Muscle layer of colon (tissue), 2 donors: ENCODE results near the gene TRIM14.
A peak's percentile ranks its signal among the peaks of the same experiment; 100 is the strongest.

Experiments used
- H3K27ac ChIP-seq: one replicate; pipeline ENCODE4 v1.7.0; 2013; ENCODE audit warnings: low read depth, mild to moderate bottlenecking, low read length, moderate library complexity
- H3K27me3 ChIP-seq, 2 donors: one replicate each; pipeline ENCODE4 v1.7.0; 2013; ENCODE audit warnings: low read length in 2 of 2, mild to moderate bottlenecking in 2 of 2; ENCODE audit not compliant: insufficient read depth in 2 of 2, control insufficient read depth in 1 of 2
- H3K36me3 ChIP-seq: one replicate; pipeline ENCODE4 v1.7.0; 2013; ENCODE audit warnings: mild to moderate bottlenecking, low read length; ENCODE audit not compliant: insufficient read depth
- H3K4me1 ChIP-seq: one replicate; pipeline ENCODE4 v1.7.0; 2013; ENCODE audit warnings: mild to moderate bottlenecking, low read length; ENCODE audit not compliant: insufficient read depth
- H3K4me3 ChIP-seq, 2 donors: one replicate each; pipeline ENCODE4 v1.7.0; 2013; ENCODE audit warnings: low read length in 2 of 2, low read depth in 1 of 2, mild to moderate bottlenecking in 1 of 2, moderate library complexity in 1 of 2
- H3K9ac ChIP-seq: one replicate; pipeline ENCODE4 v1.7.0; 2013; ENCODE audit warnings: low read length
- H3K9me3 ChIP-seq: one replicate; pipeline ENCODE4 v1.7.0; 2013; ENCODE audit warnings: mild to moderate bottlenecking, low read length
- donor health status: abdominal sarcoma.
- donor health status: Adenocarcinoma of cecum.

TRIM14 gene

DNA sequence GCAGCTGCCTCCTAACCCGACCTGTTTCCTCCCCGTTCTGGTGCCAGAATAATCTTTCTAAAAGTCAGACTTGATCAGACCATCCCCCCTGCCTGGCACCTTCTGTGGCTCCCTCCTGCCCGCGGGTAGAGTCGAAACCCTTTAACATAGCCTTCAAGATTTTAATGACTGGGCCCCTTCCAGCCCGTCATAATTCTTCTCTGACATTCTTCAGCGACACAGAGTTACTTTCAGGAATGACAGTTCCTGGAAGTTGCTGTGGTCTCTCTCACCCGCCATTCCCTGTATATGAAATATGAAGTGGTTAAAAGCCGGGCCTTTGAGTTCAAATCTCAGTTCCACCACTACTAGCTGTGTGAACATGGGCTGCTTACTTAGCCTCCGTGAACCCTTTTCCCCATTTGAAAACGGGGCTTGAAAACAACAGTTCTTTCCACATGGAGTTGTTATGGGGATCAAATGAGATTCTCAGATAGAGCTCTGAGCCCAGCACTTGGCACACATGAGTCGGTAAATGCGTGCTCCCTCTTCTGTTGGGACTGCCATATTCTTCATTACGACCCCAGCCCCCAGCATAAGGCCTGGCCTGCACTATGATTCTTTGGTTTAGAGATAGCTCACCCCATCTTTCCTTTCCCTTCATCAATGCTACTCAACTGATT is 61.8 kb downstream of the TRIM14 start:
- Histone ChIP-seq H3K4me1 (peaks cover 5% of the 10 kb centered on the region), H3K4me3 (peak overlapping the region; percentile 82 to 84), H3K9me3 (no peaks in the 10 kb centered on the region), H3K36me3 (peaks cover 6% of the 10 kb centered on the region), H3K27me3 (no peaks in the 10 kb centered on the region), H3K9ac (peak overlapping the region; percentile 85), H3K27ac (peak overlapping the region; percentile 88)

DNA sequence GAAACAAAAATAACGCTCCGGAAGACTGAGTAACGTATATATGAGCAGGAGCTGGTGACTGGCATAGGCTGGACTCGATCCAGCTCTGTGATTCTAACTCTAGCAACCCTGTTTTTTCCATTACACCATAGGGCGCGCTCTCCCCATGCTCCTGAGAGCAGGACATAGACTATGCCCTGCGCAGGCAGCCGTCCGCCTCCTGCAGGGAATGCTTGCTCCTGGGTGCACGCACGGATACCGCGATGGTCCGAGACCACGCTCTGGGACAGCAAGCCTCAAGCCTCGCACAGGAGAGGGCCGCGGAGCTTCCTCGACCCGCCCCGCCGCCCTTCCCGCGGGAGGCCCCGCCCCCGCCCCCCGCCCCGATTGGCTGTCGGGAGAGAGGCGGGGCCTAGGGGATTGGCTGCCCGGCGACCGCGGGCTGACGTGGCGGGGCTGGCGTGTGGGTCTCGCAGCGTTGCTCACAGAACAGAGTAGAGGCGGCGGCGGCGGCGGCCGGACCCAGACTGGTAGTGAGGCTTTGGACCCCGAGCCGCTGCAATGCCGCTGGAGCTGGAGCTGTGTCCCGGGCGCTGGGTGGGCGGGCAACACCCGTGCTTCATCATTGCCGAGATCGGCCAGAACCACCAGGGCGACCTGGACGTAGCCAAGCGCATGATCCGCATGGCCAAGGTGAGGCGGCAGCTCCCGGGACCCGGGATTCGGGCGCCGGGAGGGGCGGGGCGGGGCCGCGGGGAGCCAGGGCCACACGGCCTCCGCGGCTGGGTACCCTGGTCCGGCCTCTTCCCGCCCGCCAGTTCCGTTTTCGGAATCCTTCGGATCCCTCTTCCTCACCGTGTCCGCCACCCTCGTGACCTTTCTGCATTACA is 62.5 kb downstream of the TRIM14 start, which contains the start of gene NANS:
Gene NANS (plus strand): TSS at position 464 of the 869 bp plus-strand sequence. CDS start 77 bp downstream, at position 541.
- peaks cover 5% of the 10 kb centered on the region for H3K4me1 ChIP-seq
- H3K36me3 ChIP-seq, result peaks cover 6% of the 10 kb centered on the region
- peak within 1 kb of the TSS; percentile 88 for H3K27ac ChIP-seq
- no peaks in the 10 kb centered on the region for H3K9me3 ChIP-seq
- peak within 1 kb of the TSS; percentile 82 to 84 for H3K4me3 ChIP-seq
- peak within 1 kb of the TSS; percentile 85 for H3K9ac ChIP-seq
- H3K27me3 ChIP-seq, result no peaks in the 10 kb centered on the region

DNA sequence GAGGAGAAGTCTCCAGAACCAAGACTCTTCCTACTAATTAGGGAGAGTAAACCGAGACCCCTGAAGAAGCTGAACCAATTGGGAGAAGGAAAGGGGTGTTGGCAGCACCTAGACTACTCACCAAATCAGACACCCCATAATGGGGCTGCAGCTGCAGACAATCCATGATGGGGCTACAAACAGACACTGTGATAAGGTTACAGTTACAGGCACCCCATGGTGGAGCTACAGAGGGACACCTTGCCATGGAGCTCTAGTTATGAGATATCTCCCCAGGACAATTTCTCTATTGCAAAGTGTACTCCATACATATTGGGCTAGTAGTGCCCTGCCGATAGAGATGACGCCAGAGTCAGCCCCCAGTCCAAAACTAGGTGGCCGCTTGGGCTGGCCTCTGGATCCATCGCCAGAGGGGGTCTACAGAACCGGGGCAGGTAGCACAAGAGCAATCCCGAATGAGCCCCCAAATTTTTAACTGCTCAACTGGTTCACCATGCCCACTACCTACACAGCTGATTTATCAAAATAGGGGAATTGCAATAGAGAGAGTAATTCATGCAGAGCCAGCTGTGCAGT is 64.6 kb downstream of the TRIM14 start:
- H3K27ac ChIP-seq, result no peak overlapping the region
- no peaks in the 10 kb centered on the region for H3K27me3 ChIP-seq
- H3K4me1 ChIP-seq, result peaks cover 5% of the 10 kb centered on the region
- H3K36me3 ChIP-seq, result no peaks in the 10 kb centered on the region
- H3K9ac ChIP-seq, result no peak overlapping the region
- H3K9me3 ChIP-seq, result no peaks in the 10 kb centered on the region
- no peak overlapping the region for H3K4me3 ChIP-seq

DNA sequence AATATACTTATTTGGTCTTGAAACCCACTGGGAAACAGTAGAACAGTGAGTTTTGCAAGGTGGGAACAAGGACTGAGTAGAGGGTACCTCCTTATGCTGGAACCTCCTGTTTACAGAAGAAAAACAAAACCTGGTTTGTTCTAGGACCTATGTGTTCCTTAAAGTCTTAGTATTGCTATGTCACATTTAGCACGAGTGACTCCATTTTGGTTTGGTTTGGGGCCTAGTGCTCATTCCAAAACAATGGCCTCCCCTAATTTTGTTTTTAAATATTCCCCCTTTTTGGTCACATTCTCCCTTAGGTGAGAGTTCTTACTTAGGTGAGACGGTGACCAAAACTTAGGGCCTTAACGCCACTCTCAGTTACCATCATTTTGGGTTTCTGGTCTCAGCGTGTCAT is 68.7 kb downstream of the TRIM14 start:
- H3K9ac ChIP-seq, result no peak overlapping the region
- H3K36me3 ChIP-seq, result no peaks in the 10 kb centered on the region
- H3K9me3 ChIP-seq, result no peaks in the 10 kb centered on the region
- no peak overlapping the region for H3K4me3 ChIP-seq
- H3K27ac ChIP-seq, result no peak overlapping the region
- H3K4me1 ChIP-seq, result no peaks in the 10 kb centered on the region
- no peaks in the 10 kb centered on the region for H3K27me3 ChIP-seq

DNA sequence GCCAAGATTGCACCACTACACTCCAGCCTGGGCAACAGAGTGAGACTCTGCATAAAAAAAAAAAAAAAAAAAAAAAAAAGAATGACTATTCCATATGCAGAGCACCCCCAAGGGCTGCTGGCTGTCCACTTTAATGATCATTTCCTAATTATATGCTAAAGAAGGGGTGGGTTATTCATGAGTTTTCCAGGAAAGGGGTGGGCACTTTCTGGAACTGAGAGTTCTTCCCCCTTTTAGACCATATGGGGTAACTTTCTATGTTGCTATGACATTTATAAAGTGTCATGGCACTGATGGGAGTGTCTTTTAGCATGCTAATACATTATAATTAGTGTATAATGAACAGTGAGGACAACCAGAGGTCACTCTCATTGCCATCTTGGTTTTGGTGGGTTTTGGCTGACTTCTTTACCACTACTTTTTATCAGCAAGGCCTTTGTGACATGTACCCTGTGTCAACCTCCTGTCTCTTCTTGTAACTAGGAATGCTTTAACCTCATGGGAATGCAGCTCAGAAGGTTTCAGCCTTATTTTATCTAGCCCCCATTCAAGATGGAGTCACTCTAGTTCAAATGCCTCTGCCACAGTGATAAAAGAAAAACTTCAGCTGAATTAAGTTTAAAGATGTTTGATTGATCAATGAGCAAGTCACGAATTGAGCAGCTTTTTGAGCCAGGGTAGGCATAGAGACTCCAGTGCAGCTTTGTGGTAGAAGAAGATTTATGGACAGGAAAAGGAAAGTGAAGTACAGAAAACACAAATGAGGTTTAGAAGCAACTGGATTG is 69.5 kb downstream of the TRIM14 start:
- Histone ChIP-seq H3K9me3 (no peaks in the 10 kb centered on the region), H3K4me3 (no peak overlapping the region), H3K27ac (no peak overlapping the region), H3K36me3 (no peaks in the 10 kb centered on the region), H3K27me3 (no peaks in the 10 kb centered on the region), H3K9ac (no peak overlapping the region), H3K4me1 (no peaks in the 10 kb centered on the region)

DNA sequence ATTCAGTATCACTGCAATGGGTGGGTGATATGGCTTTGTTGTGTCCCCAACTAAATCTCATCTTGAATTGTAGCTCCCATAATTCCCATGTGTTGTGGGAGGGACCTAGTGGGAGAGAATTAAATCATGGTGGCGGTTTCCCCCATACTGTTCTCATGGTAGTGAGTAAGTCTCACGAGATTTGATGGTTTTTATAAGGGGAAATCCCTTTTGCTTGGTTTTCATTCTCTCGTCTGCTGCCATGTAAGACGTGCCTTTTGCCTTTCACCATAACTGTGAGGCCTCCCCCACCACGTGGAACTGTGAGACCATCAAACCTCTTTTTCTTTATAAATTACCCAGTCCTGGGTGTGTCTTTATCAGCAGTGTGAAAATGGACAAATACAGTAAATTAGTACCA is 72.0 kb downstream of the TRIM14 start:
- H3K9ac ChIP-seq, result no peak overlapping the region
- H3K4me1 ChIP-seq, result no peaks in the 10 kb centered on the region
- no peaks in the 10 kb centered on the region for H3K27me3 ChIP-seq
- no peak overlapping the region for H3K27ac ChIP-seq
- no peaks in the 10 kb centered on the region for H3K36me3 ChIP-seq
- no peak overlapping the region for H3K4me3 ChIP-seq
- no peaks in the 10 kb centered on the region for H3K9me3 ChIP-seq

DNA sequence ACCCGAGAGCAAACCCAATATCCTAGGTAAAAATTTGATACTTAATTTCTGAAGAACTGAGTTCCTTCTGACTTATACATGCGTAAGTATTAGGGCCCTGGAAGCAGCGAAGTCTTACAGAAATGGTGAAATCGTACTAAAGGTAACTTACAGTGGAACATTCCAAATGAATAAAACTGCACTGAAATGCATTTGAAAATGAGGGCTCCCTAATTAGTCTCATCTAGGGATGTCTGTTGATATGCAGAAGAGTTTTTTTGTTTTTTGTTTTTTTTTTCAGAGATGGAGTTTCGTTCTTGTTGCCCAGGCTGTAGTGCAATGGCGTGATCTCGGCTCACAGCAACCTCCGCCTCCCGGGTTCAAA is 72.9 kb downstream of the TRIM14 start:
- H3K9ac ChIP-seq, result no peak overlapping the region
- no peak overlapping the region for H3K4me3 ChIP-seq
- no peak overlapping the region for H3K27ac ChIP-seq
- H3K36me3 ChIP-seq, result no peaks in the 10 kb centered on the region
- H3K4me1 ChIP-seq, result no peaks in the 10 kb centered on the region
- H3K9me3 ChIP-seq, result no peaks in the 10 kb centered on the region
- H3K27me3 ChIP-seq, result no peaks in the 10 kb centered on the region

DNA sequence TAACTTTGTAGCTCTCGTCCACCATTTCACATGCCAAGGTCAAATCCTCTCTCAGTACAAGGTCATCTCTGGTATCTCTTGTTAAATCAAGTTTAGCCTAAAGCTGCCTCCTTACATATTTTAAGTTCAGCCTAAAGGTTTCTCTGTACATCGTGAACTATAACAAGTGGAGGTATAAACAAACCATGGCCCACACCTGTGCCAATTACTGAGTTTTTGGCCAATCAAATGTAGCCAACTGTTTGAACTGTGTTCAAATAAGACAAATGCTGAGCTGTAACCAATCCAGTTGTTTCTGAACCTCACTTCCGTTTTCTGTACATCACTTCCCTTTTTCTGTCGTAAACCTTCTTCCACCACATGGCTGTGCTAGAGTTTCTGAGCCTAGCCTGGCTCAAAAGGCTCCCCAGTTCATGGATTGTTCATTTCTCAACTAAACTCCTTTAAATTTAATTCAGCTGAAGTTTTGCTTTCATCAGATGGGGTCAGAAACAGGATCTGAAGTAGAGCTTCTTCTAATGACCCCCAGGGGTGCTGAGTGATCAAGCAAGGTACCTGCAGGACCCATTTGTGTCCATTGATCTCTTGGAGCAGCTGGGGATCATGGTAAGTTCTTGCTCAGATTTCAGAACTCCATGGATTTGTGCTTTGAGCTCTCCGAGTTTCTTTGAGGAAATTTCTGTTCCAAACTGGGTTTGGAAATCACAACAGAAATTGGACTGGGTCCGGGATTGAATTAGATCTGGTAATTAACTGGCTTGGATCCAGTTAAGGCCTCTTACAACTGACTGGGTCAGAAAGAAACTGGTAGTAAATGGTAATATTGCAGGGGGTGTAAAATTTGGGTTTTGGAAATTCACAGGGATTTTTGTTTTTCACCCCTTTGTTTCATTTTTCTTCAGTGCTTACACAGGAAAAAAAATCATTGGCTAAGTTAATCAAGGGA is 73.5 kb downstream of the TRIM14 start:
- Histone ChIP-seq H3K9me3 (no peaks in the 10 kb centered on the region), H3K27ac (no peak overlapping the region), H3K36me3 (no peaks in the 10 kb centered on the region), H3K9ac (no peak overlapping the region), H3K4me1 (no peaks in the 10 kb centered on the region), H3K27me3 (no peaks in the 10 kb centered on the region), H3K4me3 (no peak overlapping the region)

DNA sequence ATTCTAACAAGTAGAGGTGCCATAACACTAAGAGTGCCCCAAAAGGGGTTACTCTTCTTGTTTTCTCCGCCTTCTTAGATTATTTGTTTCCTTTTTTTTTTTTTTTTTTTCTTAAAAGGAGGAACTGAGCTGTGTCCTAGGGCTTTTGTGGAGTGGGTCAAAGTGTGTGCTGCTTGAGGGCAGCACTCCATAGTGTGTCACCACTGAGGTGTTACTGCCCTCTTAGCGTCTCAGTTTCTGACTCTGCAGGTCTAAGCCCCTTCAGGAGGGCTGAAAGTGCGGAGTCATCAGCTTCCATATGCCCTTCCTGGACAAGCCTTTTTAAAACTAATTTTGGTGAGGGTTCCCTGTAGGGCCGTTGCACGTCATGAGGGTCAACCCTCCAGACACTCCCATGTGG is 75.1 kb downstream of the TRIM14 start:
- Histone ChIP-seq H3K4me1 (no peaks in the 10 kb centered on the region), H3K9ac (no peak overlapping the region), H3K4me3 (no peak overlapping the region), H3K27ac (no peak overlapping the region), H3K27me3 (no peaks in the 10 kb centered on the region), H3K36me3 (no peaks in the 10 kb centered on the region), H3K9me3 (no peaks in the 10 kb centered on the region)

DNA sequence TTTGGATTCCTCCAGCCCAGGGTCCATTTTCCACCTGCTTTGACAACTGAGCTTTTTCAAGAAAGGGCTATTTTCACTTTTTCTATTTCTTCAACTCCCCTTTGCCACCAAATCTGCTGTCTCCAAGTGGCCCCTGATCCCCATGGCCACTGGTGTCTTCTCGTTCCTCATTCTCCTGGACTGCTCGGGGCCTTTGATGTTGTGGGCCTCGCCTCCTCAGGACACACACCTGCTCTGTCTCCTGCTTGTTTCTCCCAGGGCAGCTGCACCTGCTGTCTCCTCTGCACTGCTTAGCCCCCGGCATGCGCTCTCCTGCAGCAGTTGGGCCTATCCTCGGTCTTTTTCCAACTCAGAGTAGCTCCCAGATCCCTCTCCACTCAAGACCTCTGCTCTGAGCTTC is 78.8 kb downstream of the TRIM14 start:
- no peaks in the 10 kb centered on the region for H3K9me3 ChIP-seq

More for the DNA sequence above, 78.8 kb downstream of the TRIM14 start:
- Histone ChIP-seq H3K27ac (no peak overlapping the region), H3K9ac (no peak overlapping the region), H3K4me3 (no peak overlapping the region), H3K4me1 (no peaks in the 10 kb centered on the region), H3K27me3 (no peaks in the 10 kb centered on the region), H3K36me3 (no peaks in the 10 kb centered on the region)
